Smooth muscle cell (in vitro differentiated cells): ENCODE measurements around the gene MOB3B. TPM values are rescaled to one million over a fixed set of nuclear protein-coding genes. Genes with fewer than 3 reads are reported as not detected.

Source experiments
- DNase-seq: peaks from one replicate; lab custom pipeline; 2025; ENCODE audit not compliant: unreplicated experiment; lab: John Stamatoyannopoulos, UW
- H2AFZ ChIP-seq: fragments of 200-600 bp; sonication (generic); 2 replicates; pipeline ENCODE4 v1.6.0; 2016; ENCODE audit warnings: antibody characterized with exemption, low read depth, mild to moderate bottlenecking
- H3F3A ChIP-seq: fragments of 200-600 bp; sonication (generic); 2 replicates; pipeline ENCODE4 v1.6.0; 2017; ENCODE audit warnings: antibody characterized with exemption, low read depth
- H3K27ac ChIP-seq: fragments of 200-600 bp; sonication (generic); 2 replicates; pipeline ENCODE4 v1.5.1; 2016; ENCODE audit warnings: low read depth, mild to moderate bottlenecking
- H3K27me3 ChIP-seq: fragments of 200-600 bp; sonication (generic); 2 replicates; pipeline ENCODE4 v1.6.1; 2016; ENCODE audit warnings: low read depth, mild to moderate bottlenecking
- H3K36me3 ChIP-seq: fragments of 200-600 bp; sonication (generic); 2 replicates; pipeline ENCODE4 v1.5.1; 2016; ENCODE audit warnings: low read depth
- H3K4me1 ChIP-seq: fragments of 200-600 bp; sonication (generic); 2 replicates; pipeline ENCODE4 v1.5.1; 2016; ENCODE audit warnings: low read depth
- H3K4me2 ChIP-seq: fragments of 200-600 bp; sonication (generic); 2 replicates; pipeline ENCODE4 v1.6.0; 2016; ENCODE audit warnings: mild to moderate bottlenecking
- H3K4me3 ChIP-seq: fragments of 200-600 bp; sonication (generic); 2 replicates; pipeline ENCODE4 v1.5.1; 2016; ENCODE audit warnings: mild to moderate bottlenecking
- H3K79me2 ChIP-seq: fragments of 200-600 bp; sonication (generic); 2 replicates; pipeline ENCODE4 v1.6.0; 2016; ENCODE audit warnings: low read depth, mild to moderate bottlenecking
- H3K9ac ChIP-seq: fragments of 200-600 bp; sonication (generic); 2 replicates; pipeline ENCODE4 v1.6.0; 2016; ENCODE audit warnings: low read depth
- H3K9me3 ChIP-seq: fragments of 200-600 bp; sonication (generic); replicated peaks from 2 replicates; pipeline ENCODE4 v1.5.1; 2016; ENCODE audit warnings: low read depth
- H4K20me1 ChIP-seq: fragments of 200-600 bp; sonication (generic); 2 replicates; pipeline ENCODE4 v1.6.0; 2016; ENCODE audit warnings: low read depth
- CTCF ChIP-seq: fragments of 200-600 bp; sonication (generic); IDR thresholded peaks from 2 replicates; pipeline ENCODE4 v1.5.1; 2017; ENCODE audit warnings: borderline replicate concordance, mild to moderate bottlenecking, antibody characterized with exemption; ENCODE audit not compliant: insufficient read depth, poor library complexity, severe bottlenecking
- WGBS: methylation state at CpG from one replicate; pipeline ENCODE4 v1.1.7; 2016; ENCODE audit warnings: low lambda C conversion rate; 5-methylcytosine and 5-hydroxymethylcytosine counted together
- polyA plus RNA-seq: library from polyadenylated mRNA; unstranded; fragments of >200 nt; fragmentation: Nextera tagmentation; extraction: Ambion mirVana; gene quantifications from 2 replicates; pipeline ENCODE4 v1.2.1, GENCODE V29; 2016
- total RNA-seq: library from RNA; depleted of rRNA; stranded (reverse); fragments of >200 nt; gene quantifications from 2 replicates; pipeline ENCODE4 v1.2.3, GENCODE V29; 2014

Gene MOB3B
- total and polyA plus RNA-seq, 2 experiments from 2014 or later: 1.7 to 5.8 TPM

GRCh38 chr9:27348785-27349697, 180.6 kb downstream of the MOB3B start:
- Histone ChIP-seq H3K4me2 (no peak overlapping the region), H3K36me3 (no peaks in the 10 kb centered on the region), H4K20me1 (no peaks in the 10 kb centered on the region), H3K27me3 (no peaks in the 10 kb centered on the region), H3K9ac (no peak overlapping the region), H3F3A (no peaks in the 10 kb centered on the region), H3K27ac (no peak overlapping the region), H3K79me2 (no peaks in the 10 kb centered on the region), H3K9me3 (no peaks in the 10 kb centered on the region), H3K4me1 (peaks cover 4% of the 10 kb centered on the region), H2AFZ (no peak overlapping the region), H3K4me3 (no peak overlapping the region)
- WGBS: 79% methylated on average over 5 of the region's 5 CpGs
- no peak for DNase-seq
- TF ChIP-seq CTCF: no peak

DNA sequence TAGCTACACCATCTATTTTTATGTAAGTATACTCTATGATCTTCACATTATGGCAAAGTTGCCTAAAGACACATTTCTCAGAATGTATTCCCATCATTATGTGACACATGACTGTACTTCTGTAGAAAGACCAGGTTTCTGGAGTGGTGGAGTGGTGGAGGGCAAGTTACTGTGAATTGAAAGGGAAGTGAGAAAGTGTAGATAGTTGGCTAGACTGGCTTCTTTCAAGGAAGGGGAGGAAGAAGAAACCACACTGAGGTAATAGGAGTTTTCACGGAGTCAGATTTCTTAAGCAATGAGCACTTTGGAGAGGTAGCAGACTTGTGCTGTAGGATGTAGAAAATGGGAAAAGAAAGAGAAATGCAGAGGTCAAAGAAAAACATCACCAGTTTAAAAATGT, 181.7 kb downstream of the MOB3B start:
- no peak for TF ChIP-seq CTCF
- Histone ChIP-seq H3K27me3 (no peaks in the 10 kb centered on the region), H3K9me3 (no peaks in the 10 kb centered on the region), H3K79me2 (no peaks in the 10 kb centered on the region), H3K27ac (no peak overlapping the region), H3K9ac (no peak overlapping the region), H3K4me1 (no peaks in the 10 kb centered on the region), H2AFZ (no peak overlapping the region), H3K4me2 (no peak overlapping the region), H3K36me3 (no peaks in the 10 kb centered on the region), H4K20me1 (no peaks in the 10 kb centered on the region), H3F3A (no peaks in the 10 kb centered on the region), H3K4me3 (no peak overlapping the region)
- 90% methylated on average over 1 of the region's 1 CpG for WGBS
- no peak for DNase-seq

DNA sequence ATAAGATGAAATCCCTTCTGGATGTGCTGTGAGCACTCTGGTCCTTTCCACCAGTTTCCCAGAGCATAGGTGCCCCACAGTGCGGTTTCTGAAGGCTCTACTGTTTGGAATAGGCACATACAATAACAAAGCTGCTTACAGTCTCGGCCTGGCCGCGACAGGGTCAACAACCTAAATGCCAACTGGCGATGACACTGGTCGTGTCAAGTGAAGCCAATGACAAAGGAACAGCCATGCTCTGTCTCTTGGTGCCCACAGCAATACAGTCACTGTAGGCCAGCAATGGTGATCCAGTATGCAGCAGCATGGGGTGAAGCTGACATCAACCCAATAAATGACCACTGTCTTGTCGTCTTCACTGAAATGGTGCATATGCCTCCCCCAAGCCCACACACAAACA, 184.8 kb downstream of the MOB3B start:
- DNase-seq: no peak
- TF ChIP-seq CTCF: no peak
- H3K27me3 ChIP-seq: no peaks in the 10 kb centered on the region

More for the DNA sequence above, 184.8 kb downstream of the MOB3B start:
- WGBS: 97% methylated on average over 7 of the region's 7 CpGs
- Histone ChIP-seq H3F3A (no peaks in the 10 kb centered on the region), H3K4me3 (no peak overlapping the region), H4K20me1 (no peaks in the 10 kb centered on the region), H3K36me3 (no peaks in the 10 kb centered on the region), H3K9me3 (no peaks in the 10 kb centered on the region), H3K27ac (no peak overlapping the region), H3K4me1 (peaks cover 13% of the 10 kb centered on the region), H3K79me2 (no peaks in the 10 kb centered on the region), H2AFZ (no peak overlapping the region), H3K4me2 (no peak overlapping the region), H3K9ac (no peak overlapping the region)
